Erythroblast (primary cell): ENCODE results near the gene SMG7.

ENCODE experiments used
- GATA1 ChIP-seq: IDR thresholded peaks from 2 replicates; pipeline ENCODE4 v1.6.1; 2011; ENCODE audit warnings: low read depth, mild to moderate bottlenecking, control low read depth, low read length, moderate library complexity
- POLR2A ChIP-seq: IDR thresholded peaks from 2 replicates; pipeline ENCODE4 v1.6.1; 2011; ENCODE audit warnings: mild to moderate bottlenecking, low read length

DNA sequence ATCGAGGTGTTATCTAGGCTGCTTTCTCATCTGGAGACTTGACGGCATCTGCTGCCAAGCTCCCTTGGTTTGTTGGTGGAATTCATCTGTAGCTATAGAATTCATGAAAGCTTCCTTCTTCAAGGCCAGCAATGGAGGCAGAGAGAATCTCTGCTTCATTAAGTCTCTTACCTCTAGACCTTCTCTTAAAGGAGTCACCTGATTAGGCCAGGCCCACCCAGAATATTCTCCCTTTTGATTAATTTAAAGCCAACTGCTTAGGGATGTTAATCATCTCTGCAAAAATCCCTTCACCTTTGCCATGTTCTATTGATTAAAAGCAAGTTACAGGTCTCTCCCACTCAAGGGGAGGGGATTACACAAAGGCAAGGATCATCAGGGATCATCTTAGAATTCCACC, 123.2 kb downstream of the SMG7 start:
- no peak for TF ChIP-seq POLR2A
- TF ChIP-seq GATA1, result no peak
